Liver (tissue), 9 donors: ENCODE results near the gene PLPP4. TPM values are rescaled to one million over a fixed set of nuclear protein-coding genes. Genes with fewer than 3 reads are reported as not detected.

Source experiments
- DNase-seq: peaks from one replicate; pipeline ENCODE4 v3.0.0-alpha.2; 2017; ENCODE audit warnings: low spot score
- H3K27ac ChIP-seq, 2 donors: one replicate each; pipeline ENCODE4 v1.7.0; 2013; ENCODE audit warnings: inconsistent platforms in 2 of 2, low read length in 2 of 2, control low read depth in 1 of 2, low read depth in 1 of 2, mild to moderate bottlenecking in 1 of 2
- H3K27me3 ChIP-seq, 4 donors: one replicate each; pipeline versions ENCODE4 v1.6.1 to v1.7.0; 2013; ENCODE audit warnings: low read length in 3 of 4, inconsistent platforms in 1 of 4, mild to moderate bottlenecking in 1 of 4, moderate library complexity in 1 of 4; ENCODE audit not compliant: control insufficient read depth in 4 of 4, insufficient read depth in 4 of 4
- H3K36me3 ChIP-seq, 4 donors: one replicate each; pipeline versions ENCODE4 v1.6.1 to v1.7.0; 2013; ENCODE audit warnings: low read length in 3 of 4, mild to moderate bottlenecking in 3 of 4, low read depth in 1 of 4, moderate library complexity in 1 of 4; ENCODE audit not compliant: control insufficient read depth in 4 of 4, insufficient read depth in 3 of 4
- H3K4me1 ChIP-seq, 4 donors: one replicate each; pipeline versions ENCODE4 v1.6.1 to v1.7.0; 2013; ENCODE audit warnings: low read length in 3 of 4, mild to moderate bottlenecking in 3 of 4, moderate library complexity in 1 of 4; ENCODE audit not compliant: control insufficient read depth in 4 of 4, insufficient read depth in 4 of 4
- H3K4me3 ChIP-seq, 3 donors: one replicate each; pipeline versions ENCODE4 v1.6.1 to v1.7.0; 2013; ENCODE audit warnings: low read length in 3 of 3, control low read depth in 1 of 3, low read depth in 1 of 3, mild to moderate bottlenecking in 1 of 3
- H3K9ac ChIP-seq, 2 donors: one replicate each; pipeline ENCODE4 v1.7.0; 2013; ENCODE audit warnings: low read length in 2 of 2, mild to moderate bottlenecking in 2 of 2, moderate library complexity in 2 of 2, control low read depth in 1 of 2, low read depth in 1 of 2
- H3K9me3 ChIP-seq, 4 donors: one replicate each; pipeline versions ENCODE4 v1.6.1 to v1.7.0; 2013; ENCODE audit warnings: low read length in 3 of 4; ENCODE audit not compliant: control insufficient read depth in 4 of 4
- EGR1 ChIP-seq, 2 donors: IDR thresholded peaks; 2 replicates each; pipeline ENCODE4 v1.6.1; 2016 to 2018; ENCODE audit warnings: antibody characterized with exemption in 2 of 2, low read depth in 2 of 2
- FOXA1 ChIP-seq: IDR thresholded peaks from 2 replicates; pipeline ENCODE4 v1.6.1; 2016; ENCODE audit warnings: antibody characterized with exemption
- FOXA2 ChIP-seq: IDR thresholded peaks from 2 replicates; pipeline ENCODE4 v1.6.1; 2016; ENCODE audit warnings: antibody characterized with exemption
- HNF4A ChIP-seq, 2 donors: conservative IDR thresholded peaks; 2 replicates each; pipeline ENCODE4 v1.6.1; 2016; ENCODE audit warnings: antibody characterized with exemption in 2 of 2, mild to moderate bottlenecking in 2 of 2
- HNF4G ChIP-seq: IDR thresholded peaks from 2 replicates; pipeline ENCODE4 v1.6.1; 2016; ENCODE audit warnings: antibody characterized with exemption
- JUND ChIP-seq, 2 donors: IDR thresholded peaks; 2 replicates each; pipeline ENCODE4 v1.6.1; 2016; ENCODE audit warnings: antibody characterized with exemption in 2 of 2
- NR2F2 ChIP-seq: IDR thresholded peaks from 2 replicates; pipeline ENCODE4 v1.6.1; 2016; ENCODE audit warnings: antibody characterized with exemption
- RAD21 ChIP-seq, 2 donors: IDR thresholded peaks; 2 replicates each; pipeline ENCODE4 v1.6.1; 2016; ENCODE audit warnings: antibody characterized with exemption in 2 of 2, mild to moderate bottlenecking in 2 of 2
- RXRA ChIP-seq, 2 donors: IDR thresholded peaks; 2 replicates each; pipeline ENCODE4 v1.6.1; 2017 to 2018; ENCODE audit warnings: antibody characterized with exemption in 2 of 2, mild to moderate bottlenecking in 1 of 2
- SP1 ChIP-seq: IDR thresholded peaks from 2 replicates; pipeline ENCODE4 v1.6.1; 2018; ENCODE audit warnings: antibody characterized with exemption, mild to moderate bottlenecking
- TAF1 ChIP-seq: conservative IDR thresholded peaks from 2 replicates; pipeline ENCODE4 v1.6.1; 2016; ENCODE audit warnings: antibody characterized with exemption, mild to moderate bottlenecking
- YY1 ChIP-seq: IDR thresholded peaks from 2 replicates; pipeline ENCODE4 v1.6.1; 2016; ENCODE audit warnings: antibody characterized with exemption, mild to moderate bottlenecking
- WGBS: extraction: QIAGEN DNeasy Blood & Tissue Kit; methylation state at CpG from one replicate; pipeline ENCODE4 v1.1.7; 2013; 5-methylcytosine and 5-hydroxymethylcytosine counted together
- polyA plus RNA-seq, 2 donors: library from polyadenylated mRNA; stranded (reverse) in 1 of 2; unstranded in 1 of 2; fragments of 200-250 nt in 1 of 2; fragments of >200 nt in 1 of 2; fragmentation: Nextera tagmentation in 1 of 2; extraction: Ambion mirVana in 1 of 2; gene quantifications; one replicate each; pipeline versions ENCODE4 v1.2.1 to v1.2.3, GENCODE V29; 2013 to 2015
- total RNA-seq, 2 donors: library from RNA; depleted of rRNA; stranded (reverse); fragments of >200 nt; gene quantifications; one replicate each; pipeline ENCODE4 v1.2.3, GENCODE V29; 2014
- TF ChIP-seq, protein P1 (sequence below): fragments of 150-350 bp; IDR thresholded peaks from 2 replicates; pipeline ENCODE4 v1.5.1; 2017; ENCODE audit warnings: improper control_type of control experiment, low read depth, low read length; ENCODE audit not compliant: missing input control
- TF ChIP-seq, protein P2 (sequence below): IDR thresholded peaks from 2 replicates; pipeline ENCODE4 v1.6.1; 2016; ENCODE audit warnings: antibody characterized with exemption
- TF ChIP-seq, protein P3 (sequence below): IDR thresholded peaks from 2 replicates; pipeline ENCODE4 v1.6.1; 2016; ENCODE audit warnings: antibody characterized with exemption
- TF ChIP-seq, protein P4 (sequence below): IDR thresholded peaks from 2 replicates; pipeline ENCODE4 v1.6.1; 2016; ENCODE audit warnings: antibody characterized with exemption
- TF ChIP-seq, protein P5 (sequence below): IDR thresholded peaks from 2 replicates; pipeline ENCODE4 v1.6.1; 2016; ENCODE audit warnings: antibody characterized with exemption, mild to moderate bottlenecking
- donor health status: healthy.
- donor health status: healthy.
- donor health status: healthy.
- donor health status: healthy.
- donor health status: healthy.

Gene PLPP4
- total and polyA plus RNA-seq, 4 donors, result 0.14 to 2.8 (median 0.93) TPM

DNA sequence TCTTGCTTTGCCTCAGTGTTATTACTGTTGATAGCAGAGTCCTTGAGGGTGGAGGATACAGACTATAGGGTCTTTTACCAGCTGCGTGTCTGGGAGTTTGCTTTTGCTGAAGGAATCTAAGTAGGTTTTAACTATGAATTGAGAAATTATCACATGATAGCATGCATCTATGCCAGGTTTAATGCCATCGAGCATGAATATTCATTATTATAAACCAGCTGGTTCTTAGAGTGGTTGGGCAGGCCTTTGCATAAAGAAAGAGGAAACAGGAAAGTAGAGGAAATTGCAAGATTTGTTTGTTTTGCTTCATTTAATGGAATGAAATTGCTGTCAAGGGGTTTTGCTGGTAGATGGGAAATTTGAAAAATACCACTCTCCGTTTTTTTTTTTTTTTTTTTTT is 70.7 kb downstream of the PLPP4 start:
- 77% methylated on average over 3 of the region's 3 CpGs for WGBS
- no peak for DNase-seq
- no peaks in the 10 kb centered on the region for H3K9me3 ChIP-seq
- no peaks in the 10 kb centered on the region for H3K4me1 ChIP-seq
- no peak for TF ChIP-seq HNF4A (conservative IDR thresholded peaks at IDR 0.05)
- TF ChIP-seq, protein P1, sequence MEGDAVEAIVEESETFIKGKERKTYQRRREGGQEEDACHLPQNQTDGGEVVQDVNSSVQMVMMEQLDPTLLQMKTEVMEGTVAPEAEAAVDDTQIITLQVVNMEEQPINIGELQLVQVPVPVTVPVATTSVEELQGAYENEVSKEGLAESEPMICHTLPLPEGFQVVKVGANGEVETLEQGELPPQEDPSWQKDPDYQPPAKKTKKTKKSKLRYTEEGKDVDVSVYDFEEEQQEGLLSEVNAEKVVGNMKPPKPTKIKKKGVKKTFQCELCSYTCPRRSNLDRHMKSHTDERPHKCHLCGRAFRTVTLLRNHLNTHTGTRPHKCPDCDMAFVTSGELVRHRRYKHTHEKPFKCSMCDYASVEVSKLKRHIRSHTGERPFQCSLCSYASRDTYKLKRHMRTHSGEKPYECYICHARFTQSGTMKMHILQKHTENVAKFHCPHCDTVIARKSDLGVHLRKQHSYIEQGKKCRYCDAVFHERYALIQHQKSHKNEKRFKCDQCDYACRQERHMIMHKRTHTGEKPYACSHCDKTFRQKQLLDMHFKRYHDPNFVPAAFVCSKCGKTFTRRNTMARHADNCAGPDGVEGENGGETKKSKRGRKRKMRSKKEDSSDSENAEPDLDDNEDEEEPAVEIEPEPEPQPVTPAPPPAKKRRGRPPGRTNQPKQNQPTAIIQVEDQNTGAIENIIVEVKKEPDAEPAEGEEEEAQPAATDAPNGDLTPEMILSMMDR, result no peak
- TF ChIP-seq SP1, result no peak
- TF ChIP-seq RAD21 (IDR thresholded peaks at IDR 0.05), result no peak
- no peak for TF ChIP-seq YY1
- no peak for TF ChIP-seq TAF1
- no peak for TF ChIP-seq FOXA1
- no peak for TF ChIP-seq FOXA2
- TF ChIP-seq JUND (IDR thresholded peaks at IDR 0.05), result no peak
- TF ChIP-seq HNF4G, result no peak
- H3K27ac ChIP-seq, result no peak overlapping the region
- no peak overlapping the region for H3K4me3 ChIP-seq
- no peak overlapping the region for H3K9ac ChIP-seq
- H3K27me3 ChIP-seq, result no peaks in the 10 kb centered on the region
- H3K36me3 ChIP-seq, result no peaks in the 10 kb centered on the region

DNA sequence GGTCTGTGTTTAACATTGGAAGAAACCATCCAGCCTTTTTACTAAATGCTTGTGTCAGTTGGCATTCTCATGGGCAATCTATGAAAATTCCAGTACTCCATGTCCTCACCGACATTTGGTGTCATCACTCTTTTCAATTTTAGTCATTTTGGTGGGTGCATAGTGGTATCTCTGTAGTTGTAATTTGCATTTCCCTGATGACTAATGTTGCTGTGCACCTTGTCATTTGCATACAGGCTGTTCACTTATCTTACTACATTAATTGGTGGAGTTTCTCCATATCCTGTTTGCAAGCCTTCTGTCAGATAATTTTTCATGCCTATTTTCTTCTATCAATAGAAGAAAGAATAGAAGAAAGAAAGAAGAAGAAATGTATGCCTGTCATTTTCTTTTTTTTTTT is 73.7 kb downstream of the PLPP4 start:
- Histone ChIP-seq H3K9me3 (no peaks in the 10 kb centered on the region), H3K4me1 (no peaks in the 10 kb centered on the region), H3K4me3 (no peak overlapping the region), H3K27ac (no peak overlapping the region), H3K27me3 (no peaks in the 10 kb centered on the region), H3K9ac (no peak overlapping the region), H3K36me3 (no peaks in the 10 kb centered on the region)
- WGBS, result 89% methylated on average over 1 of the region's 1 CpG
- DNase-seq, result no peak
- no peak for TF ChIP-seq FOXA2
- TF ChIP-seq RXRA (IDR thresholded peaks at IDR 0.05), result no peak

DNA sequence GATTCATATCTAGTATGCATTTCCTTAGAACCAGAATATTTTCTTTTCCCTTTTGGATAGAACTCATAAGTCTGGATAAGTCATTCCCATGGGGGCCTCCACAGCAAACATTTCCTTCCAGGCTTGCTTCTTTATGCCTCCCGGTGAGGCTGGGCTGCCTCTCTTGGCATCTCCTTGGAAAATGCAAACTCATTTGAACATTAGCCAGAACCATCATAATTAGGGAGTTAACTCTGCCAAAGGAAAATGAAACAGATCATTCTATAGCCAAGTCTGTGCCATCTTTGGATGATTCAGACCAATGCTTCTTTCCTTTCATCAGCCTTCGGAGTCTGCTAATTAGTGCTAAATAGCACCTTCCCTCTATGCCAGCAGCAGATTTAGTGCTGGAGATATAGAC is 81.1 kb downstream of the PLPP4 start:
- Histone ChIP-seq H3K9ac (no peak overlapping the region), H3K4me1 (no peaks in the 10 kb centered on the region), H3K36me3 (no peaks in the 10 kb centered on the region), H3K27ac (no peak overlapping the region), H3K27me3 (peaks cover 0 to 3% (median 0%) of the 10 kb centered on the region in 4 donors), H3K4me3 (no peak overlapping the region), H3K9me3 (no peaks in the 10 kb centered on the region)
- 85% methylated on average over 2 of the region's 2 CpGs for WGBS
- TF ChIP-seq NR2F2, result no peak
- TF ChIP-seq, protein P2, sequence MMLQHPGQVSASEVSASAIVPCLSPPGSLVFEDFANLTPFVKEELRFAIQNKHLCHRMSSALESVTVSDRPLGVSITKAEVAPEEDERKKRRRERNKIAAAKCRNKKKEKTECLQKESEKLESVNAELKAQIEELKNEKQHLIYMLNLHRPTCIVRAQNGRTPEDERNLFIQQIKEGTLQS, result no peak
- TF ChIP-seq, protein P3, sequence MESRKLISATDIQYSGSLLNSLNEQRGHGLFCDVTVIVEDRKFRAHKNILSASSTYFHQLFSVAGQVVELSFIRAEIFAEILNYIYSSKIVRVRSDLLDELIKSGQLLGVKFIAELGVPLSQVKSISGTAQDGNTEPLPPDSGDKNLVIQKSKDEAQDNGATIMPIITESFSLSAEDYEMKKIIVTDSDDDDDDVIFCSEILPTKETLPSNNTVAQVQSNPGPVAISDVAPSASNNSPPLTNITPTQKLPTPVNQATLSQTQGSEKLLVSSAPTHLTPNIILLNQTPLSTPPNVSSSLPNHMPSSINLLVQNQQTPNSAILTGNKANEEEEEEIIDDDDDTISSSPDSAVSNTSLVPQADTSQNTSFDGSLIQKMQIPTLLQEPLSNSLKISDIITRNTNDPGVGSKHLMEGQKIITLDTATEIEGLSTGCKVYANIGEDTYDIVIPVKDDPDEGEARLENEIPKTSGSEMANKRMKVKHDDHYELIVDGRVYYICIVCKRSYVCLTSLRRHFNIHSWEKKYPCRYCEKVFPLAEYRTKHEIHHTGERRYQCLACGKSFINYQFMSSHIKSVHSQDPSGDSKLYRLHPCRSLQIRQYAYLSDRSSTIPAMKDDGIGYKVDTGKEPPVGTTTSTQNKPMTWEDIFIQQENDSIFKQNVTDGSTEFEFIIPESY, result no peak
- no peak for TF ChIP-seq FOXA1
- TF ChIP-seq JUND (IDR thresholded peaks at IDR 0.05), result no peak
- TF ChIP-seq RAD21 (IDR thresholded peaks at IDR 0.05), result no peak
- no peak for TF ChIP-seq EGR1 (IDR thresholded peaks at IDR 0.05; ENCODE audit: low read depth in 2 of 2)
- TF ChIP-seq, protein P4, sequence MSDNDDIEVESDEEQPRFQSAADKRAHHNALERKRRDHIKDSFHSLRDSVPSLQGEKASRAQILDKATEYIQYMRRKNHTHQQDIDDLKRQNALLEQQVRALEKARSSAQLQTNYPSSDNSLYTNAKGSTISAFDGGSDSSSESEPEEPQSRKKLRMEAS, result no peak
- TF ChIP-seq HNF4G, result no peak
- TF ChIP-seq, protein P5, sequence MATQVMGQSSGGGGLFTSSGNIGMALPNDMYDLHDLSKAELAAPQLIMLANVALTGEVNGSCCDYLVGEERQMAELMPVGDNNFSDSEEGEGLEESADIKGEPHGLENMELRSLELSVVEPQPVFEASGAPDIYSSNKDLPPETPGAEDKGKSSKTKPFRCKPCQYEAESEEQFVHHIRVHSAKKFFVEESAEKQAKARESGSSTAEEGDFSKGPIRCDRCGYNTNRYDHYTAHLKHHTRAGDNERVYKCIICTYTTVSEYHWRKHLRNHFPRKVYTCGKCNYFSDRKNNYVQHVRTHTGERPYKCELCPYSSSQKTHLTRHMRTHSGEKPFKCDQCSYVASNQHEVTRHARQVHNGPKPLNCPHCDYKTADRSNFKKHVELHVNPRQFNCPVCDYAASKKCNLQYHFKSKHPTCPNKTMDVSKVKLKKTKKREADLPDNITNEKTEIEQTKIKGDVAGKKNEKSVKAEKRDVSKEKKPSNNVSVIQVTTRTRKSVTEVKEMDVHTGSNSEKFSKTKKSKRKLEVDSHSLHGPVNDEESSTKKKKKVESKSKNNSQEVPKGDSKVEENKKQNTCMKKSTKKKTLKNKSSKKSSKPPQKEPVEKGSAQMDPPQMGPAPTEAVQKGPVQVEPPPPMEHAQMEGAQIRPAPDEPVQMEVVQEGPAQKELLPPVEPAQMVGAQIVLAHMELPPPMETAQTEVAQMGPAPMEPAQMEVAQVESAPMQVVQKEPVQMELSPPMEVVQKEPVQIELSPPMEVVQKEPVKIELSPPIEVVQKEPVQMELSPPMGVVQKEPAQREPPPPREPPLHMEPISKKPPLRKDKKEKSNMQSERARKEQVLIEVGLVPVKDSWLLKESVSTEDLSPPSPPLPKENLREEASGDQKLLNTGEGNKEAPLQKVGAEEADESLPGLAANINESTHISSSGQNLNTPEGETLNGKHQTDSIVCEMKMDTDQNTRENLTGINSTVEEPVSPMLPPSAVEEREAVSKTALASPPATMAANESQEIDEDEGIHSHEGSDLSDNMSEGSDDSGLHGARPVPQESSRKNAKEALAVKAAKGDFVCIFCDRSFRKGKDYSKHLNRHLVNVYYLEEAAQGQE, result no peak
- no peak for TF ChIP-seq YY1
- DNase-seq, result no peak
